HCT116 (cell line): ENCODE data around the gene CCDC88C.

Source experiments
- CTCF ChIP-seq, 3 experiments: fragments of 200-600 bp in 1 of 3; sonication (generic) in 1 of 3; IDR thresholded peaks in 2 of 3; conservative IDR thresholded peaks in 1 of 3; 2 replicates each; pipeline ENCODE4 v1.5.1; 2012 to 2017; ENCODE audit warnings: low read depth in 2 of 3, low read length in 2 of 3, antibody characterized with exemption in 1 of 3, borderline replicate concordance in 1 of 3, control low read depth in 1 of 3, mild to moderate bottlenecking in 1 of 3, mixed read lengths in 1 of 3, mixed run types in 1 of 3, moderate library complexity in 1 of 3; ENCODE audit not compliant: insufficient read depth in 1 of 3
- MAX ChIP-seq: IDR thresholded peaks from 2 replicates; pipeline ENCODE4 v1.6.1; 2012
- YY1 ChIP-seq: IDR thresholded peaks from 2 replicates; pipeline ENCODE4 v1.6.1; 2011; ENCODE audit warnings: low read length, low read depth, moderate library complexity, mild to moderate bottlenecking; ENCODE audit not compliant: insufficient replicate concordance; ENCODE audit errors: extremely low read depth

- TF ChIP-seq CTCF (IDR thresholded peaks at IDR 0.05 in 2 of 3, conservative IDR thresholded peaks at IDR 0.05 in 1 of 3; ENCODE audit: borderline replicate concordance in 1 of 3, insufficient read depth in 1 of 3, low read depth in 2 of 3, low read length in 2 of 3) (no peak), MAX (no peak), YY1 (no peak)
Measured at GRCh38 chr14:91290986-91291385, 126.6 kb downstream of the CCDC88C start.
